ENCODE data around the gene ADRM1.

Gene ADRM1

GRCh38 chr20:62332989-62333819 is 30.4 kb downstream of the ADRM1 start:
- no peak for TF ChIP-seq POLR2A (IDR thresholded peaks at IDR 0.05; ENCODE audit: low read length)
- TF ChIP-seq GATA1 (IDR thresholded peaks at IDR 0.05; ENCODE audit: low read depth, low read length): no peak
- DNase-seq: no peak

- no peak for TF ChIP-seq POLR2A (IDR thresholded peaks at IDR 0.05; ENCODE audit: low read length)
- no peak for TF ChIP-seq GATA1 (IDR thresholded peaks at IDR 0.05; ENCODE audit: low read depth, low read length)
These were observed 31.2 kb downstream of the ADRM1 start for GRCh38 chr20:62333820-62334595.

GRCh38 chr20:62334881-62335280 is 32.1 kb downstream of the ADRM1 start:
- DNase-seq: no peak
- TF ChIP-seq GATA1 (IDR thresholded peaks at IDR 0.05; ENCODE audit: low read depth, low read length): no peak
- TF ChIP-seq POLR2A (IDR thresholded peaks at IDR 0.05; ENCODE audit: low read length): no peak

More at GRCh38 chr20:62333820-62334595, 31.2 kb downstream of the ADRM1 start:
- no peak for DNase-seq

- no peak for TF ChIP-seq GATA1 (IDR thresholded peaks at IDR 0.05; ENCODE audit: low read depth, low read length)
- no peak for TF ChIP-seq POLR2A (IDR thresholded peaks at IDR 0.05; ENCODE audit: low read length)
- DNase-seq: no peak
These were observed 32.7 kb downstream of the ADRM1 start for GRCh38 chr20:62335532-62335931.

GRCh38 chr20:62336329-62336728 is 33.5 kb downstream of the ADRM1 start:
- DNase-seq: no peak
- TF ChIP-seq POLR2A (IDR thresholded peaks at IDR 0.05; ENCODE audit: low read length) (no peak), GATA1 (IDR thresholded peaks at IDR 0.05; ENCODE audit: low read depth, low read length) (no peak)

GRCh38 chr20:62336775-62337557 is 34.2 kb downstream of the ADRM1 start:
- no peak for TF ChIP-seq POLR2A (IDR thresholded peaks at IDR 0.05; ENCODE audit: low read length)
- no peak for TF ChIP-seq GATA1 (IDR thresholded peaks at IDR 0.05; ENCODE audit: low read depth, low read length)
- DNase-seq: no peak

- DNase-seq: no peak
- TF ChIP-seq GATA1 (IDR thresholded peaks at IDR 0.05; ENCODE audit: low read depth, low read length) (no peak), POLR2A (IDR thresholded peaks at IDR 0.05; ENCODE audit: low read length) (no peak)
These were observed 34.9 kb downstream of the ADRM1 start for GRCh38 chr20:62337558-62338293.

GRCh38 chr20:62338294-62338620 is 35.5 kb downstream of the ADRM1 start:
- DNase-seq: no peak
- no peak for TF ChIP-seq GATA1 (IDR thresholded peaks at IDR 0.05; ENCODE audit: low read depth, low read length)
- no peak for TF ChIP-seq POLR2A (IDR thresholded peaks at IDR 0.05; ENCODE audit: low read length)

GRCh38 chr20:62339647-62340062 is 36.9 kb downstream of the ADRM1 start:
- DNase-seq: peak in 1 of 2 experiments; percentile 36
- no peak for TF ChIP-seq POLR2A (IDR thresholded peaks at IDR 0.05; ENCODE audit: low read length)

GRCh38 chr20:62342910-62343309 is 40.1 kb downstream of the ADRM1 start:
- no peak for DNase-seq
- no peak for TF ChIP-seq GATA1 (IDR thresholded peaks at IDR 0.05; ENCODE audit: low read depth, low read length)
- no peak for TF ChIP-seq POLR2A (IDR thresholded peaks at IDR 0.05; ENCODE audit: low read length)

GRCh38 chr20:62344092-62344491 is 41.3 kb downstream of the ADRM1 start:
- TF ChIP-seq GATA1 (IDR thresholded peaks at IDR 0.05; ENCODE audit: low read depth, low read length) (no peak), POLR2A (IDR thresholded peaks at IDR 0.05; ENCODE audit: low read length) (no peak)
- no peak for DNase-seq

GRCh38 chr20:62344782-62345181 is 42.0 kb downstream of the ADRM1 start:
- DNase-seq: no peak
- TF ChIP-seq POLR2A (IDR thresholded peaks at IDR 0.05; ENCODE audit: low read length): no peak
- no peak for TF ChIP-seq GATA1 (IDR thresholded peaks at IDR 0.05; ENCODE audit: low read depth, low read length)

GRCh38 chr20:62345681-62346370 is 43.0 kb downstream of the ADRM1 start:
- TF ChIP-seq GATA1 (IDR thresholded peaks at IDR 0.05; ENCODE audit: low read depth, low read length) (no peak), POLR2A (IDR thresholded peaks at IDR 0.05; ENCODE audit: low read length) (no peak)
- no peak for DNase-seq
